Posterior vena cava (tissue), 2 donors: Measurements from ENCODE around the gene CACNA1C. TPM values are rescaled to one million over a fixed set of nuclear protein-coding genes. Genes with fewer than 3 reads are reported as not detected.
A peak's percentile ranks its signal among the peaks of the same experiment; 100 is the strongest.

Source experiments
- DNase-seq: peaks from one replicate; pipeline ENCODE4 v3.0.0-alpha.2; 2020; ENCODE audit warnings: low spot score
- intact Hi-C, 2 donors: fragments of 100-400 bp; cut with DNase I; formaldehyde crosslinking; loops; one replicate each; pipeline versions ENCODE4 v1.14.1 to v1.14.2; 2022 to 2023
- total RNA-seq, 2 donors: library from RNA; stranded (reverse); fragmentation: NEBNext Ultra II Directional; extraction: Animal tissue kit (Norgen Biotek cat#: 25700); gene quantifications; one replicate each; pipeline ENCODE4 v1.2.1, GENCODE V29; 2021
- donor health status: DM: yes; HTN: yes; CAD: no.
- donor health status: DM: yes; HTN: yes; CAD: no.

The CACNA1C gene
- total RNA-seq, 2 donors from 2014 or later = 71.3 to 71.8 TPM

GRCh38 chr12:2633176-2633824 is 580.5 kb downstream of the CACNA1C start:
- peak; percentile 45 for DNase-seq
- intact Hi-C loops = no loop called here

GRCh38 chr12:2633825-2634200 is 581.0 kb downstream of the CACNA1C start:
- intact Hi-C loops = no loop called here
- peak; percentile 29 for DNase-seq

- intact Hi-C loops = no loop called here
- no peak for DNase-seq
Observed at GRCh38 chr12:2634471-2634870, 581.7 kb downstream of the CACNA1C start.

- intact Hi-C loops = no loop called here
Observed at GRCh38 chr12:2636741-2637340, 584.1 kb downstream of the CACNA1C start.

GRCh38 chr12:2637371-2637770 is 584.6 kb downstream of the CACNA1C start:
- peak; percentile 13 for DNase-seq
- intact Hi-C loops = no loop called here

More at GRCh38 chr12:2636741-2637340, 584.1 kb downstream of the CACNA1C start:
- DNase-seq = peak; percentile 3

- intact Hi-C loops = no loop called here
- DNase-seq = peak; percentile 62
Observed at GRCh38 chr12:2638273-2639019, 585.7 kb downstream of the CACNA1C start.

GRCh38 chr12:2639020-2639298 is 586.2 kb downstream of the CACNA1C start:
- intact Hi-C loops = no loop called here

GRCh38 chr12:2640281-2640680 is 587.5 kb downstream of the CACNA1C start:
- no peak for DNase-seq

More at GRCh38 chr12:2639020-2639298, 586.2 kb downstream of the CACNA1C start:
- DNase-seq = peak; percentile 75

GRCh38 chr12:2640709-2641108 is 587.9 kb downstream of the CACNA1C start:
- intact Hi-C loops = no loop called here
- peak; percentile 94 for DNase-seq

More at GRCh38 chr12:2640281-2640680, 587.5 kb downstream of the CACNA1C start:
- intact Hi-C loops = no loop called here

GRCh38 chr12:2641207-2641606 is 588.4 kb downstream of the CACNA1C start:
- intact Hi-C loops = no loop called here
- no peak for DNase-seq

GRCh38 chr12:2641761-2642160 is 589.0 kb downstream of the CACNA1C start:
- intact Hi-C loops = no loop called here
- DNase-seq = no peak

GRCh38 chr12:2642176-2642892 is 589.5 kb downstream of the CACNA1C start:
- no peak for DNase-seq
- intact Hi-C loops = no loop called here

GRCh38 chr12:2642896-2643425 is 590.2 kb downstream of the CACNA1C start:
- intact Hi-C loops = no loop called here
- no peak for DNase-seq

- no peak for DNase-seq
- intact Hi-C loops = no loop called here
Observed at GRCh38 chr12:2643576-2644135, 590.9 kb downstream of the CACNA1C start.

GRCh38 chr12:2644683-2645405 is 592.1 kb downstream of the CACNA1C start:
- intact Hi-C loops = no loop called here
- no peak for DNase-seq

GRCh38 chr12:2645460-2645859 is 592.7 kb downstream of the CACNA1C start:
- DNase-seq = no peak
- intact Hi-C loops = no loop called here

GRCh38 chr12:2646341-2646740 is 593.6 kb downstream of the CACNA1C start:
- no peak for DNase-seq
- intact Hi-C loops = loop anchor here in 1 of 2 donors (2.0 kb wide), 1 partner anchor 94 kb away; no protein-coding TSS in a partner anchor

GRCh38 chr12:2647186-2647585 is 594.4 kb downstream of the CACNA1C start:
- DNase-seq = peak; percentile 49
- intact Hi-C loops = loop anchor here in 1 of 2 donors (2.0 kb wide), 1 partner anchor 94 kb away; no protein-coding TSS in a partner anchor

GRCh38 chr12:2648406-2648805 is 595.6 kb downstream of the CACNA1C start:
- intact Hi-C loops = no loop called here
- peak; percentile 29 for DNase-seq
